ENCODE measurements around the gene SYT3. TPM values are rescaled to one million over a fixed set of nuclear protein-coding genes. Genes with fewer than 3 reads are reported as not detected.

Gene SYT3
- total RNA-seq, 4 donors from 2014 or later = 0.09 TPM; not detected in 3

- DNase-seq = no peak
- Histone ChIP-seq H3K9me3 (no peaks in the 10 kb centered on the region), H3K27me3 (peaks cover 0 to 6% (median 0%) of the 10 kb centered on the region in 3 donors), H3K4me1 (no peaks in the 10 kb centered on the region), H3K27ac (no peak overlapping the region), H3K36me3 (no peaks in the 10 kb centered on the region), H3K4me3 (no peak overlapping the region)
- TF ChIP-seq CTCF (IDR thresholded peaks at IDR 0.05 in 4 of 5, conservative IDR thresholded peaks at IDR 0.05 in 1 of 5) = no peak
- TF ChIP-seq POLR2A (IDR thresholded peaks at IDR 0.05) = no peak
- ATAC-seq = no peak
- intact Hi-C loops (cut with DNase I; ENCODE audit: low total_unique reads) (no loop called here), in situ Hi-C loops (cut with MboI; ENCODE audit: low sequenced_read_pairs in 4 of 4) (loop anchor here in 1 of 4 donors (25.0 kb wide), 1 partner anchor 561 kb away; no protein-coding TSS in a partner anchor)
Measured at GRCh38 chr19:50648659-50649058, 9.0 kb upstream of the SYT3 start.

- H3K4me3 ChIP-seq = no peak overlapping the region
- DNase-seq (no peak), ATAC-seq (no peak)
- H3K36me3 ChIP-seq = no peaks in the 10 kb centered on the region
- intact Hi-C loops (cut with DNase I; ENCODE audit: low total_unique reads) = no loop called here
- H3K9me3 ChIP-seq = no peaks in the 10 kb centered on the region
- H3K27ac ChIP-seq = no peak overlapping the region
- H3K27me3 ChIP-seq = peaks cover 0 to 8% (median 0%) of the 10 kb centered on the region in 3 donors
- in situ Hi-C loops (cut with MboI; ENCODE audit: low sequenced_read_pairs in 4 of 4) = loop anchor here in 1 of 4 donors (25.0 kb wide), 1 partner anchor 561 kb away; no protein-coding TSS in a partner anchor
- TF ChIP-seq POLR2A (IDR thresholded peaks at IDR 0.05) (no peak), CTCF (IDR thresholded peaks at IDR 0.05 in 4 of 5, conservative IDR thresholded peaks at IDR 0.05 in 1 of 5) (no peak)
- no peaks in the 10 kb centered on the region for H3K4me1 ChIP-seq
Measured at GRCh38 chr19:50647879-50648615, 8.4 kb upstream of the SYT3 start.

- H3K27me3 ChIP-seq = peaks cover 0 to 4% (median 3%) of the 10 kb centered on the region in 3 donors
- TF ChIP-seq POLR2A (IDR thresholded peaks at IDR 0.05) = no peak
- TF ChIP-seq CTCF (IDR thresholded peaks at IDR 0.05 in 4 of 5, conservative IDR thresholded peaks at IDR 0.05 in 1 of 5) = no peak
- H3K27ac ChIP-seq = no peak overlapping the region
- no peak overlapping the region for H3K4me3 ChIP-seq
- ATAC-seq = no peak
- H3K4me1 ChIP-seq = no peaks in the 10 kb centered on the region
- in situ Hi-C loops (cut with MboI; ENCODE audit: low sequenced_read_pairs in 4 of 4) = loop anchor here in 1 of 4 donors (25.0 kb wide), 1 partner anchor 559 kb away; no protein-coding TSS in a partner anchor
- no peak for DNase-seq
- intact Hi-C loops (cut with DNase I; ENCODE audit: low total_unique reads) = no loop called here
- H3K9me3 ChIP-seq = no peaks in the 10 kb centered on the region
- no peaks in the 10 kb centered on the region for H3K36me3 ChIP-seq
Measured at GRCh38 chr19:50646074-50646807, 6.6 kb upstream of the SYT3 start.

GRCh38 chr19:50645107-50645506 is 5.4 kb upstream of the SYT3 start:
- ATAC-seq (no peak), DNase-seq (no peak)
- in situ Hi-C loops (cut with MboI; ENCODE audit: low sequenced_read_pairs in 4 of 4) = loop anchor here in 1 of 4 donors (25.0 kb wide), 1 partner anchor 558 kb away; no protein-coding TSS in a partner anchor
- TF ChIP-seq POLR2A (IDR thresholded peaks at IDR 0.05) = no peak
- no peak for TF ChIP-seq CTCF (IDR thresholded peaks at IDR 0.05 in 4 of 5, conservative IDR thresholded peaks at IDR 0.05 in 1 of 5)
- no peaks in the 10 kb centered on the region for H3K9me3 ChIP-seq
- peaks cover 8 to 12% (median 12%) of the 10 kb centered on the region in 3 donors for H3K27me3 ChIP-seq
- H3K4me1 ChIP-seq = no peaks in the 10 kb centered on the region
- H3K36me3 ChIP-seq = no peaks in the 10 kb centered on the region
- no peak overlapping the region for H3K27ac ChIP-seq
- no peak overlapping the region for H3K4me3 ChIP-seq
- intact Hi-C loops (cut with DNase I; ENCODE audit: low total_unique reads) = no loop called here

Data from gastrocnemius medialis (tissue), 4 donors.